PC-3 (cell line): ENCODE measurements around the gene COLGALT1.

Source experiments
- EZH2 ChIP-seq: fragments of 300-600 bp; sonication (generic); IDR thresholded peaks from one replicate; pipeline ENCODE4 v1.6.1; 2017; ENCODE audit warnings: antibody characterized with exemption, mild to moderate bottlenecking, low read length; ENCODE audit not compliant: unreplicated experiment
- EZH2phosphoT487 ChIP-seq: fragments of 300-600 bp; sonication (generic); IDR thresholded peaks from 2 replicates; pipeline ENCODE4 v1.6.1; 2018; ENCODE audit warnings: mild to moderate bottlenecking, antibody characterized with exemption, low read length, borderline replicate concordance
- TF ChIP-seq, protein P1 (sequence below): fragments of 300-600 bp; sonication (generic); conservative IDR thresholded peaks from 2 replicates; pipeline ENCODE4 v1.5.1; 2017; ENCODE audit warnings: antibody characterized with exemption, low read depth, mild to moderate bottlenecking, low read length

DNA sequence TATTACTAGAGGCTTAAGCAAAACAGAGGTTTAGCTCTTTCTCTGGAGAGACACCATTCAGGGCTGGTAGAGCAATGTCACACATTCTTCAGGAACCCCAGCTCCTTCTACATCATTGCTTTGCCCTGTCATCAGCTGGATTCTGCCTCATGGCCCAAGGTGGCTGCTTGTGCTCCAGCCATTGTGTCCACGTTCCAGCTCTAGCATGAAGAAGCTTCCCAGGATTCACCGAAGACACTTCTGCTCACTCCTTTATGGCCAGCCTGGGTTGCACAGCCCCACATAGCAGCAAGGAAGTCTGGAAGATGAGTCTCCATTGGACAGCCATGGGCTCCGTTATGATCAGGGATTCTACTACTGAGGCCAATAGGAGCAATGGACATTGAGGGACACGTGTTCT lies 30.8 kb upstream of the COLGALT1 start:
- TF ChIP-seq, protein P1, sequence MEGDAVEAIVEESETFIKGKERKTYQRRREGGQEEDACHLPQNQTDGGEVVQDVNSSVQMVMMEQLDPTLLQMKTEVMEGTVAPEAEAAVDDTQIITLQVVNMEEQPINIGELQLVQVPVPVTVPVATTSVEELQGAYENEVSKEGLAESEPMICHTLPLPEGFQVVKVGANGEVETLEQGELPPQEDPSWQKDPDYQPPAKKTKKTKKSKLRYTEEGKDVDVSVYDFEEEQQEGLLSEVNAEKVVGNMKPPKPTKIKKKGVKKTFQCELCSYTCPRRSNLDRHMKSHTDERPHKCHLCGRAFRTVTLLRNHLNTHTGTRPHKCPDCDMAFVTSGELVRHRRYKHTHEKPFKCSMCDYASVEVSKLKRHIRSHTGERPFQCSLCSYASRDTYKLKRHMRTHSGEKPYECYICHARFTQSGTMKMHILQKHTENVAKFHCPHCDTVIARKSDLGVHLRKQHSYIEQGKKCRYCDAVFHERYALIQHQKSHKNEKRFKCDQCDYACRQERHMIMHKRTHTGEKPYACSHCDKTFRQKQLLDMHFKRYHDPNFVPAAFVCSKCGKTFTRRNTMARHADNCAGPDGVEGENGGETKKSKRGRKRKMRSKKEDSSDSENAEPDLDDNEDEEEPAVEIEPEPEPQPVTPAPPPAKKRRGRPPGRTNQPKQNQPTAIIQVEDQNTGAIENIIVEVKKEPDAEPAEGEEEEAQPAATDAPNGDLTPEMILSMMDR = no peak
- no peak for TF ChIP-seq EZH2
- TF ChIP-seq EZH2phosphoT487 = no peak
